ENCODE data around the gene CRYAB. TPM values are rescaled to one million over a fixed set of nuclear protein-coding genes. Genes with fewer than 3 reads are reported as not detected.

CRYAB gene
- total RNA-seq, 1 experiment from 2014 or later, result 2.1 TPM

GRCh38 chr11:111910676-111911562, 651 bp downstream of the CRYAB start:
- ATAC-seq (no peak), DNase-seq (ENCODE audit: low spot score) (no peak)
- no peak overlapping the region for H3K27ac Mint-ChIP-seq
- ChIA-PET POLR2A (interaction anchor here (0.6 to 1.3 kb wide), 4 partner anchors 16 to 72 kb away, joined by 3 to 7 read pairs (median 3); no protein-coding TSS in a partner anchor), CTCF (interaction anchor here (1.2 to 2.6 kb wide), 2 partner anchors 16 to 71 kb away, joined by 6 to 8 read pairs; no protein-coding TSS in a partner anchor)
- H3K36me3 Mint-ChIP-seq, result no peaks in the 10 kb centered on the region
- H3K27me3 Mint-ChIP-seq (ENCODE audit: low read depth), result no peaks in the 10 kb centered on the region; the same call in 1 of the 2 replicates
- TF ChIP-seq RELA (CRISPR knock-in tag; IDR thresholded peaks at IDR 0.05; ENCODE audit: borderline replicate concordance) (no peak), EMX1 (CRISPR knock-in tag; IDR thresholded peaks at IDR 0.05) (no peak), AR (CRISPR knock-in tag; IDR thresholded peaks at IDR 0.05) (no peak), NFYB (CRISPR knock-in tag; conservative IDR thresholded peaks at IDR 0.05; ENCODE audit: low read depth) (no peak), ZNF396 (CRISPR knock-in tag; IDR thresholded peaks at IDR 0.05; ENCODE audit: borderline replicate concordance) (no peak), USF1 (CRISPR knock-in tag; IDR thresholded peaks at IDR 0.05) (no peak), CTCF (IDR thresholded peaks at IDR 0.05) (no peak), MLX (CRISPR knock-in tag; IDR thresholded peaks at IDR 0.05) (no peak), E2F1 (CRISPR knock-in tag; IDR thresholded peaks at IDR 0.05) (no peak), CREB1 (CRISPR knock-in tag; IDR thresholded peaks at IDR 0.05) (no peak), PRDM15 (CRISPR knock-in tag; IDR thresholded peaks at IDR 0.05) (no peak), RORB (CRISPR knock-in tag; IDR thresholded peaks at IDR 0.05) (no peak)
- no peaks in the 10 kb centered on the region for H3K9me3 Mint-ChIP-seq
- H3K4me1 Mint-ChIP-seq, result peaks cover 37% of the 10 kb centered on the region
- H3K4me3 Mint-ChIP-seq, result no peak overlapping the region

- POLR2A ChIA-PET, result no interaction called here
- no peaks in the 10 kb centered on the region for H3K36me3 Mint-ChIP-seq
- no peak for ATAC-seq
- no peak overlapping the region for H3K27ac Mint-ChIP-seq
- CTCF ChIA-PET, result interaction anchor here (2.6 kb wide), 1 partner anchor 73 kb away, joined by 8 read pairs; no protein-coding TSS in a partner anchor
- no peak for DNase-seq (ENCODE audit: low spot score)
- no peak overlapping the region for H3K4me3 Mint-ChIP-seq
- H3K4me1 Mint-ChIP-seq, result peaks cover 34% of the 10 kb centered on the region
- H3K27me3 Mint-ChIP-seq (ENCODE audit: low read depth), result no peaks in the 10 kb centered on the region; the same call in 1 of the 2 replicates
- peaks cover 6% of the 10 kb centered on the region for H3K9me3 Mint-ChIP-seq
- TF ChIP-seq ZSCAN18 (CRISPR knock-in tag; IDR thresholded peaks at IDR 0.05) (no peak), ZNF317 (CRISPR knock-in tag; IDR thresholded peaks at IDR 0.05; ENCODE audit: borderline replicate concordance, low read depth) (no peak), MXD4 (CRISPR knock-in tag; IDR thresholded peaks at IDR 0.05; ENCODE audit: borderline replicate concordance) (no peak), ATF6 (CRISPR knock-in tag; IDR thresholded peaks at IDR 0.05) (no peak), CBFB (CRISPR knock-in tag; IDR thresholded peaks at IDR 0.05; ENCODE audit: low read depth) (no peak), GRHL2 (CRISPR knock-in tag; IDR thresholded peaks at IDR 0.05; ENCODE audit: insufficient replicate concordance, severe bottlenecking) (no peak)
Measured at GRCh38 chr11:111909378-111909777, 2.2 kb downstream of the CRYAB start.

Measured in WTC11 (cell line).